PFSK-1 (cell line): ENCODE results near the gene DRP2.

Experiments
- POLR2AphosphoS5 ChIP-seq: IDR thresholded peaks from 2 replicates; pipeline ENCODE4 v1.6.1; 2012; ENCODE audit warnings: low read depth, mild to moderate bottlenecking, control low read depth, low read length, moderate library complexity
- REST ChIP-seq, 2 experiments: IDR thresholded peaks; 2 replicates each; pipeline versions ENCODE4 v1.6.1 to v1.8.0; 2011 to 2012; ENCODE audit warnings: low read depth in 2 of 2, low read length in 2 of 2, control low read depth in 1 of 2, inconsistent platforms in 1 of 2, mild to moderate bottlenecking in 1 of 2, moderate library complexity in 1 of 2; ENCODE audit not compliant: insufficient read depth in 1 of 2

DNA sequence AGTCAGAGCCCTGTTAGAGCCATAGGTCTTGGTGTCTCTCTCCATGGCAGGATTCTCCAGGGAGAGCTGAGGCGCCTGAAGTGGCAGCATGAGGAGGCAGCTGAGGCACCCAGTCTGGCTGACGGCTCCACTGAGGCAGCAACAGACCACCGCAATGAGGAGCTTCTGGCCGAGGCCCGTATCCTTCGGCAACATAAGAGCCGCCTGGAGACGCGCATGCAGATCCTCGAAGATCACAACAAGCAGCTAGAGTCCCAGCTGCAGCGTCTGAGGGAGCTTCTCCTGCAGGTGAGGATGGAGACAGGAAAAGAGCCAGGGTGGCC lies 38.6 kb downstream of the DRP2 start:
- TF ChIP-seq POLR2AphosphoS5 (no peak), REST (IDR thresholded peaks at IDR 0.05; ENCODE audit: insufficient read depth in 1 of 2, low read depth in 2 of 2, low read length in 2 of 2) (no peak)
